Central memory CD8-positive, alpha-beta T cell (primary cell): ENCODE measurements around the gene HID1.
"Not testable (repeated sequence)": the region's sequence is repeated elsewhere in the genome, so short reads cannot be mapped to it uniquely, and the experiment has no call there.

Experiments
- ATAC-seq: fragments of 150-1000 bp; cut with Tn5 transposase; replicated peaks from 2 replicates; pipeline ENCODE4 v1.10.0; 2022; ENCODE audit warnings: mild to moderate bottlenecking, moderate FRiP score, moderate number of reproducible peaks; ENCODE audit not compliant: poor library complexity, severe bottlenecking; ENCODE audit errors: extremely low read depth
- DNase-seq, 2 donors: peaks; one replicate each; pipeline ENCODE4 v3.0.0; 2021; ENCODE audit warnings: low spot score in 2 of 2
- H3K27ac Mint-ChIP-seq: one replicate; pipeline ENCODE4 v1.8.0; 2022; ENCODE audit warnings: low read depth, mild to moderate bottlenecking, moderate library complexity, mixed read lengths
- H3K27me3 Mint-ChIP-seq: one replicate; pipeline ENCODE4 v1.8.0; 2022; ENCODE audit warnings: mixed read lengths
- H3K36me3 Mint-ChIP-seq: one replicate; pipeline ENCODE4 v1.8.0; 2022; ENCODE audit warnings: mild to moderate bottlenecking, moderate library complexity, mixed read lengths; ENCODE audit not compliant: insufficient read depth
- H3K4me1 Mint-ChIP-seq: one replicate; pipeline ENCODE4 v1.8.0; 2022; ENCODE audit warnings: mixed read lengths
- H3K4me3 Mint-ChIP-seq: one replicate; pipeline ENCODE4 v1.8.0; 2022; ENCODE audit warnings: mild to moderate bottlenecking, moderate library complexity, mixed read lengths
- H3K9me3 Mint-ChIP-seq: one replicate; pipeline ENCODE4 v1.8.0; 2022; ENCODE audit warnings: mixed read lengths

HID1 gene

DNA sequence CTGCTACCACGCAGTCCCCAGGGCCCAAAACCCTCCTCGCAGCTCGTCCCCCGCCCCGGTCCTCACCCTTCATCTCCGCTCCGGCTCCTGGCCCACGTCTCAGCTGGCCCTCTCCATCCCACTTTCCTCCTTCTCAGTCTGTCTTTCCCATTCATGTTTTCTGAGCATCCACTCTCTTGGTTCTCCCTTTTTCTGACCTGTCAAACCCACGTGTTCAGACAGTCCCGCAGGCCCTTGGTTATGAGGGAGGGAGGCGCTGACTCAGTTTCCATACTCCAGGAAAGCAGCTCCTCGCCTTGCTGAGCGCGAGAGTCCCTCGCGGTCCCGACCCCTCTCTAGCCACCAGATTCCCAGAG, 392 bp upstream of the HID1 start:
- DNase-seq = no peak
- Mint-ChIP-seq H3K9me3 (no peaks in the 10 kb centered on the region), H3K4me1 (peaks cover 7% of the 10 kb centered on the region), H3K4me3 (peak overlapping the region; percentile 85), H3K36me3 (peaks cover 6% of the 10 kb centered on the region), H3K27ac (peak overlapping the region; percentile 90), H3K27me3 (peaks cover 21% of the 10 kb centered on the region)
- ATAC-seq = no peak

DNA sequence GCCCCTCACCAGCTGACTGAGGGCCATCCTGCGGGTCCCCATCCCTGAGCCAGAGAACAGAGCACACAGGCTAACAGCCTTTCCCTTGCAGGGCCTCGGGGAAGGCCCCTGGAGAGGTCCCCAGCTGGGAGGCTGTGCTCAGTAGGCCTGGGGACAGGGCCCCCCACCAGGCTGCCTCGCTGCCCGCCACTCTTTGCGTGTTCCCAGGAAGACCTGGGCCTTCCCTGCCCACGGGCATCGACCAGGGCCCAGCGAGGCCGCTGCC, 785 bp downstream of the HID1 start:
- no peak for DNase-seq
- Mint-ChIP-seq H3K4me1 (peaks cover 7% of the 10 kb centered on the region), H3K27ac (peak overlapping the region; percentile 35), H3K4me3 (peak overlapping the region; percentile 85), H3K27me3 (peaks cover 21% of the 10 kb centered on the region), H3K36me3 (peaks cover 6% of the 10 kb centered on the region), H3K9me3 (no peaks in the 10 kb centered on the region)
- no peak for ATAC-seq

DNA sequence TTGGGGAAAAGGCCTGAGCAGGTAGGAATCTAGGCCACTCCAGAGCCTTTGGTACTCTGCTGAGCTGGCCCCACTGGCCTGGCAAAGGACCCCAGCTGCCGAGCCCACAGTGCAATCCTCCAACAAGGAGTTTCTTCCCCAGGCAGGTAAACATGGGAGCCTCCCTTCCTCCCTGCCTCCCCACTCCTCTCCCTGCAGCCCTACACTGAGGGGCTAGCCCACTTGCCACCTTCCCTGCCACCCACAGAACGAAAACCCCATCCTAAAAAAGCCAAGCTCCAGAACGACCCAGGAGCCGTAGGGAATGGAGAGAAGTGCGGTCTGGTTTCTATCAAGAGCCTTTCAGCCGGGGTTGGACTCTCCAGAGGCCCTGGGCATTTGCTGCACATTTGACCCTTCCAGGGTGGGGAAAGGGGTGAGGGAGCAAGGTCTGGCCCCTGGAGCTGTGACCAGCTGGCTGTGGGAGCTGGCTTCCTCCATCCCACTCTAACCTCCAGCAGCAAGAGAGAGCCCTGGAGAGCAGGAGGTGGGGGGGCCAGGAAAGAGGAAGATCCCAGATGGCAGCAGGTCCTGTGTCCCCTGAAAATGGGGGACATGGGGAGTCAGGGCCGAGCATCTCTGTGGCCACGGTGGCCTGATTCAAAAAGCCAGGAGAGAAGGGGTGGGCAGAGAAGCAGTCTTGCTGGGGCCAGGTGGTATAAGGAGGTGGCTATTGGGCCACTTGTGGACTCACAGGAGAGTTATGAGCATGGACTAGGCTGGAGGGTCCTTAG, 1.3 kb downstream of the HID1 start:
- peaks cover 21% of the 10 kb centered on the region for H3K27me3 Mint-ChIP-seq
- H3K4me1 Mint-ChIP-seq = peaks cover 7% of the 10 kb centered on the region
- H3K27ac Mint-ChIP-seq = peak overlapping the region; percentile 35

DNA sequence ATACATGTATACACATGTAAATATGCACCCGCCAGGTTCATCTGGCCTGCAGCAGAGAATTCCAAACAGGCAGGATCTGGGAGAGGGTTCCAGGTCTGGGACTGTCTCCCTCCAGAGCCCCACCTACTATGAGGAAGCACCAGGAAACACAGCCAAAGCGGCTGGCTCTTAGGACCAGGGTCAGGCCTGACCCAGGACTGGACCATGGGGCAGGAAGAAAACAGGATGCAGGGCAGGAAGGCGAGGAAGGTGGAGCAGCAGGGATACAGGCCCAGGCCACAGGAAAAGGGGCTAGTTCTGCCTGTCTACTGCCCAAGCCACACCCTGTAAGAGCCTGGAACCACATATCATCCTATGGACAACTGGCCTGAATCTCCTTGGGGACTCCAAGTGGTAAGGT, 2.2 kb downstream of the HID1 start:
- Mint-ChIP-seq H3K36me3 (peaks cover 4% of the 10 kb centered on the region), H3K27me3 (peaks cover 21% of the 10 kb centered on the region), H3K4me1 (peaks cover 7% of the 10 kb centered on the region), H3K4me3 (peak overlapping the region; percentile 25), H3K27ac (no peak overlapping the region), H3K9me3 (no peaks in the 10 kb centered on the region)
- no peak for ATAC-seq
- DNase-seq = no peak

More for the DNA sequence above, 1.3 kb downstream of the HID1 start:
- H3K36me3 Mint-ChIP-seq = peaks cover 6% of the 10 kb centered on the region
- DNase-seq (no peak), ATAC-seq (no peak)
- H3K4me3 Mint-ChIP-seq = peak overlapping the region; percentile 85
- H3K9me3 Mint-ChIP-seq = no peaks in the 10 kb centered on the region

DNA sequence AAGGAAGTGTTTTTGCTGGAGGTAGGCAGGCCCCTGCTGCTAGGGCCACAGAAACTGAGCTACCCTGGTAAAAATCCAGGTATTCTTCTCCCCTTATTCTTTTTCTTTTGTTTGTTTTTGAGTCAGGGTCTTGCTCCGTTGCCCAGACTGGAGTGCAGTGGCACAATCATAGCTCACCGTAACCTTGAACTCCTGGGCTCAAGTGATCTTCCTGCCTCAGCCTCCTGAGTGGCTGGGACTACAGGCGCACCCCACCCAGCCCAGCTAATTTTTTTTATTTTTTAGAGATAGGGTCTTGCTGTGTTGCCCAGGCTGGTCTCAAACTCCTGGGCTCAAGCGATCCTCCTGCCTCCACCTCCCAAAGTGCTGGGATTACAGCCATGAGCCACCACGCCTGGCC, 3.1 kb downstream of the HID1 start:
- not testable (repeated sequence) for H3K36me3 Mint-ChIP-seq, ATAC-seq, DNase-seq, H3K9me3 Mint-ChIP-seq, H3K27ac Mint-ChIP-seq, H3K4me3 Mint-ChIP-seq, H3K4me1 Mint-ChIP-seq
- peaks cover 13% of the 10 kb centered on the region for H3K27me3 Mint-ChIP-seq

DNA sequence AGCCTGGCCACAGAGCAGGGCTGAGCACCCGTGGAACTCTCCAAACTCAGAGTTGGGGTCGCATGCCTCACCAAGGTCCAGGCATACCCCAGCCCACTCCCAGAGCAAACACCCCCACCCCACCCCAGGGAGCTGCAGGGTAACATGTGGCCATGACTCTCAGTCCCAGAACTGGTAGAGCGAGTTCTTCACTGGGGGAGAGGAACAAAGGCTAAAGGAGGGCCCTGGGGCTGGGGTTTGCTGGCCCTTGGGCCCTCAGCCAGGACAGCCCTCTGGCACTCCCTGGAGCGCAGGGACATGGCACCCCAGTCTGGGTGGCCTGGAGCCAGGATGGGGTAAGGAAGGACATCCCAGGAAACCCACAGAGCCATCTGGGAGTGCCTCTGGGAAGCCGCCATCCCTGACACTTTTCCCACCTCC, 4.2 kb downstream of the HID1 start:
- no peak overlapping the region for H3K27ac Mint-ChIP-seq
- no peaks in the 10 kb centered on the region for H3K9me3 Mint-ChIP-seq
- no peak overlapping the region for H3K4me3 Mint-ChIP-seq
- H3K4me1 Mint-ChIP-seq = peaks cover 7% of the 10 kb centered on the region
- DNase-seq = no peak
- H3K27me3 Mint-ChIP-seq = peaks cover 8% of the 10 kb centered on the region
- no peak for ATAC-seq
- peaks cover 5% of the 10 kb centered on the region for H3K36me3 Mint-ChIP-seq

DNA sequence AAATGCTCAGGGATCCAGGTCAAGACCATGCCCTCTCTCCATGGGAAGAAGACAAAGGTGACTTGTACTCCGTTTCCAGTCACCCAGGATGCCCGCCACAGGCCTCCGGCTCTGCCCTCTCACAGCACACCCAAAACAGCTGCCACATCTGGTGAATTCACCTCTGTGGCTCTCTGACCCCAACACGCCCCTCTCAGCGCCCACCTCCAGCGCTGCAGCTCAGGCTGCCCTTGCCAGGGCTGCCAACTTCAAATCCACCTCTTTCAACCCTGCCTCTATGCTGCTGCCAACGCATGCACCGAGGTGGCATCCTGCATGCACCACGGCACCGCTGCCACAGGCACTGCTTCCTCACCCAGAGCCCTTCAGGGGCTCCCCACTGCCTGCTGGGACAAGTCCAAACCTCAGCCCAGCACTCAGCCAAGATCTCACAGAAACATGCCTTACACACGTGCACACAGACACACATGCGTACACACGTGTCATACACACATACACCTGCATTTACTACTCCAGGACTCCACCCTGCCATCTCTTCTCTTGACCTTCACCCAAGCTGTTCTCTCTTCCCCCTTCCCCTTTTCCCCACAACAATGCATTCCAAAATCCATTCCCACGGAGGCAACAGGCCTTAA, 7.5 kb downstream of the HID1 start:
- DNase-seq (no peak), ATAC-seq (no peak)
- H3K36me3 Mint-ChIP-seq = peaks cover 2% of the 10 kb centered on the region
- no peak overlapping the region for H3K4me3 Mint-ChIP-seq
- peaks cover 5% of the 10 kb centered on the region for H3K4me1 Mint-ChIP-seq
- no peaks in the 10 kb centered on the region for H3K27me3 Mint-ChIP-seq
- no peak overlapping the region for H3K27ac Mint-ChIP-seq
- no peaks in the 10 kb centered on the region for H3K9me3 Mint-ChIP-seq

DNA sequence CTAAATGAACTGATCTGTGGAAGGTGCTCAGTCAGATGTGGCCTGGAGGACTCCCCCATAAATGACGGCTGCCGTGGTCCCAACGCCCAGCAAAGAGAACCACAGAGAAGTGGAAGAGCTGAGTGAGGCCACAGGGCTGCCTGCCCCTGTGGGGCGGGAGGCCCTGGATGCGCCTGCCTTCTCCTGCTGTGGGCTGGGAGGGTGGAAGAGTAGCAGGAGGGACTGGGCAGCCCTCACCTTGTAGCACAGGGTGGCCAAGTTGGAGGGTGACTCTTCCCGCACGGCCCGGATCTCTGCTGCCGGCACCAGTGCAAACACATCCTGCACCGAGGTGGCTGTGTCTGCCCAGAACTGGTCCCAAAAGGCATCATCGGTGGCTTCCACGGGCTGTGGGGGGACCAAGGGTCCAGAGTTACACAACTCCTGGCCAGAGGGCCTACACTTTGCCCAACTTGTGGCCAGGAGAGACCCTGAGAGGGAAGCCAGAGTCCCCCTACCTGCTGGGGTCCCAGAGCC, 8.3 kb downstream of the HID1 start:
- no peaks in the 10 kb centered on the region for H3K27me3 Mint-ChIP-seq
- DNase-seq (no peak), ATAC-seq (no peak)
- H3K4me3 Mint-ChIP-seq = no peak overlapping the region
- H3K9me3 Mint-ChIP-seq = no peaks in the 10 kb centered on the region
- no peak overlapping the region for H3K27ac Mint-ChIP-seq
- peaks cover 10% of the 10 kb centered on the region for H3K4me1 Mint-ChIP-seq
- H3K36me3 Mint-ChIP-seq = peaks cover 2% of the 10 kb centered on the region

DNA sequence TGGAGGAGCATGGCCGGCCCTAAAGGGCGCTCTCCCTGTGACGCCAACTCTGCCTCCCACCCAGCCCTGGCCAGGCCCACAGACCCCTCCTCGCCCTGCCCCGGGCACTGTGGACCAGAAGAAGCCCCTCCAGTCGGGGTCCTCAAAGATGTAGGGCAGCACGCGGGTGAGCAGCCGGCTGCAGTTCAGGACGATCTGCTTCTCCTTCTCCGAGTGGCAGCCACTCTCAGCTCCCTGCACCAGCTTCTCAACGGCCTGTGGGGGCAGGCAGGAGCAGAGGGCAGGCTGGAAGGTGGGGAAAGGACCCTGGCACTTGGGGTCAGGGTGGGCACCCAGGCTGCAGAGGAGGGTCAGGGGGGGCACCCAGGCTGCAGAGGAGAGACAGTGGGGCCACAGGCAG, 8.9 kb downstream of the HID1 start:
- no peak overlapping the region for H3K4me3 Mint-ChIP-seq
- peaks cover 2% of the 10 kb centered on the region for H3K36me3 Mint-ChIP-seq
- H3K9me3 Mint-ChIP-seq = no peaks in the 10 kb centered on the region
- no peak overlapping the region for H3K27ac Mint-ChIP-seq
- ATAC-seq (no peak), DNase-seq (no peak)
- H3K4me1 Mint-ChIP-seq = peaks cover 11% of the 10 kb centered on the region
- no peaks in the 10 kb centered on the region for H3K27me3 Mint-ChIP-seq

DNA sequence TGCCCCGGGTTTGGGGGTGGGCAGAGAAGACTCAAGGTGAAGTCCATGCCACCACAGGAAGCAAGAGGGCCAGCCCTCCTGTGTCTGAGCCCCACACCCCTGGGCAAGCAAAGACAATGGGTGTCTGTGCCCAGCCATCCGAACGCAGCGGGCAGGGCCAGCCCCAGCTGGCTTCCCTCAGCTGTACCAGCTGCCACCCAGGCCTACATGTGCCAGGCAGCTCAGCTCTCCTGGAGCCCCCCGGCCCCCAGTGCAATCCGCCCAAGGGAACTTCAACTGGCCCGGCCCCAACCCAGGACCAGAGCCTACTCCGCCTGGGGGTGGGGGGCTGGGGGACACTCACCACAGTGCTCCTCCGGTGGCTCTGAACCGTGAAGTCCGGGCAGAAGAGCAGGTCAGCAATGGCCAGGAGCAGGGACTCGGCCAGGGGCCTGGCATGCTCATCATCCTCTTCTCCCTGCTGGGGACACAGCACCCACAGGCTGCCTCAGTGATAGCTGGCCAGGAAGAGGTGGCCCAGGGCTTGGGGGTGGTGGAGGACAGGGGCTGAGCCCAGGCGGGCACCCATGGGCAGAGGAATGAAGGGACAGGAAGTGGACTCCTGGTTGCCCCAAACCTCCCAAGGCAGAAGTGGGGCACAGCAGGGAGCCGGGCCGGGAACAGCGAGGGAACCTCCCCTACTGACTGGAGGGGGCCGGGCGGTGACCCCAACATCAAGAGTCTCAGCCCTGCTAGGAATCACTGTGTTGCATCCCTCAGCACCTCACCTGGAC, 9.8 kb downstream of the HID1 start:
- peaks cover 2% of the 10 kb centered on the region for H3K36me3 Mint-ChIP-seq
- no peak for DNase-seq
- no peak overlapping the region for H3K4me3 Mint-ChIP-seq
- H3K4me1 Mint-ChIP-seq = peaks cover 11% of the 10 kb centered on the region
- no peak for ATAC-seq
- H3K27me3 Mint-ChIP-seq = no peaks in the 10 kb centered on the region
- no peak overlapping the region for H3K27ac Mint-ChIP-seq
- H3K9me3 Mint-ChIP-seq = no peaks in the 10 kb centered on the region

DNA sequence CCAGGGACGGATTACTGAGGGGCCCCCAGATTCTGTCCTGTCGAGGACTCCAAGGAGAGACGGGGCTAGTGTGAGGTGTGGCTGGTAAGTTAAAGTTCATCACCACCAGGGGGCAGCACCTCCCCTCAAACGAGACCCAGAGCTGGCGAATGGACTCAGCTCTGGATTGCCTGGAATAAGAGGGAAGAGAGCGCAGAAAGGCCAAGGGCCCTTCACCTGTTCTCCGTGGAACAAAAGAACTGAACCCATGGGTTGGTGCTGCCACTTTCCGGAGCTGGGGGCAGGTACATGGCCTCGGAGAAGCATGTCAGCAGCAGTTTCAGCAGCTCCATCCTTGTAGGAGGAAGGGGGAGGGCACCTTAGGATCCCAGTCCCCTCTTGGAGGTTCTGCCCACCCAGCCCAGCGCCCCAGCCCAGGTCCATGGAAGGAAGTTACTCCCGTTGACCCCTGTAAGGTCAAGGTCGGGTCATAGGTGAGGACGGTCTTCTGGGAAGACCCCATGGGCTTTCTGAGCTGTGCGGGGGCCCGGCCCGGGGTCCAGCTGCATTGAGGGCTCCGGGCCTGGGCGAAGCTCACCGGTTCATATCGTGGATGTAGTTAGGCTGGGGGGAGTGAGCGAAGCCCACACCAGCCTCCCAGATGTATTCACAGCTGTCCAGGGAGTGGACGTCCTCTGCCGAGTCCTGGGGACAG, 10.8 kb downstream of the HID1 start:
- ATAC-seq = peak; percentile 84
- H3K4me1 Mint-ChIP-seq = peaks cover 11% of the 10 kb centered on the region
- no peaks in the 10 kb centered on the region for H3K9me3 Mint-ChIP-seq
- DNase-seq = peak; percentile 71 to 82
- no peak overlapping the region for H3K27ac Mint-ChIP-seq
- H3K36me3 Mint-ChIP-seq = peaks cover 2% of the 10 kb centered on the region
- H3K4me3 Mint-ChIP-seq = no peak overlapping the region
- H3K27me3 Mint-ChIP-seq = no peaks in the 10 kb centered on the region

DNA sequence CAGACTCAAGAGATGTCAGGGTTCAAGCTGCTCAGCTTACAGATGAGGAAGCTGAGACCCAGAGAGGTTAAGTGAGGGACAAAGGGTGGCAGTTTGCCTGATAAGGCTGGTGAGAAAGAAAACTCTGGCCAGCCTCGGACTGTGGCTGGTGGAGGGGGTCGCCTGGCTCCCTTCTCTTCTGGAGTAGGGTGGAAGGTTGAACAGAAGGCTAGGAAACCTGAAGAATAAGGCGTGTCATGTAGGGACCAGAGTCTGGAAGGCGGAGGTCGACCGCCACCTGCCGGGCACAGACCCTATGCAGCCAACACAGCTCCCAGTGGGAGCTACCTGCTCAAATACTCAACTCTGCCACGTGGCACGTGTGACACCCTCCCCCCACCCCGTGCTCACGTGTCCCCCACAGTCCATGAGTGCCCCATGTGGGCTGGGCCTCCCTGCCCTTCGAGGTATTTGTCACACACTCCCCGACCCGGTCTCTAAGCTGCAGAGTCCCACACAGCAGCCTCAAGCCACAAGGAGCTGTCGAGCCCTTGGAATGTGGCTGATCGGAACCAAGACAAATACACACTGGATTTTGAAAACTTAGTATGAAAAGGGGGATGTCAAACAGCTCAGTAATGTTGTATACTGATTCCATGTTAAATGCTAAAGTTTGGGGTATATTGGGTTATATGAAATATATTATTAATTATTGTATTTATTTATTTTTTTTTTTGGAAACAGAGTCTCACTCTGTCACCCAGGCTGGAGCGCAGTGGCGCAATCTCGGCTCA, 11.8 kb downstream of the HID1 start:
- H3K4me3 Mint-ChIP-seq = no peak overlapping the region
- H3K27me3 Mint-ChIP-seq = no peaks in the 10 kb centered on the region
- H3K36me3 Mint-ChIP-seq = peaks cover 2% of the 10 kb centered on the region
- DNase-seq = no peak
- H3K27ac Mint-ChIP-seq = no peak overlapping the region
- peaks cover 11% of the 10 kb centered on the region for H3K4me1 Mint-ChIP-seq
- peak; percentile 40 for ATAC-seq
- H3K9me3 Mint-ChIP-seq = no peaks in the 10 kb centered on the region
